HUES64 (cell line): ENCODE results near the gene RPL41. TPM values are rescaled to one million over a fixed set of nuclear protein-coding genes. Genes with fewer than 3 reads are reported as not detected.
"Not testable (repeated sequence)": the region's sequence is repeated elsewhere in the genome, so short reads cannot be mapped to it uniquely, and the experiment has no call there.

Source experiments
- H3K27ac ChIP-seq: 2 replicates; pipeline ENCODE4 v1.7.0; 2013; ENCODE audit warnings: low read depth, low read length, inconsistent platforms
- H3K27me3 ChIP-seq: 2 replicates; pipeline ENCODE4 v1.6.1; 2013; ENCODE audit warnings: mild to moderate bottlenecking, low read length; ENCODE audit not compliant: insufficient read depth
- H3K36me3 ChIP-seq: 2 replicates; pipeline ENCODE4 v1.6.1; 2013; ENCODE audit warnings: mild to moderate bottlenecking, low read length; ENCODE audit not compliant: insufficient read depth
- H3K4me1 ChIP-seq: 2 replicates; pipeline ENCODE4 v1.6.1; 2013; ENCODE audit warnings: mild to moderate bottlenecking, low read length, moderate library complexity; ENCODE audit not compliant: insufficient read depth
- H3K4me3 ChIP-seq: 2 replicates; pipeline ENCODE4 v1.5.1; 2013; ENCODE audit warnings: mild to moderate bottlenecking, low read length, moderate library complexity
- H3K9ac ChIP-seq: 2 replicates; pipeline ENCODE4 v1.6.1; 2013; ENCODE audit warnings: mild to moderate bottlenecking, low read depth, low read length
- H3K9me3 ChIP-seq: 2 replicates; pipeline ENCODE4 v1.6.1; 2013; ENCODE audit warnings: low read depth, low read length; ENCODE audit not compliant: insufficient read depth
- WGBS: fragments of 150-250, 120-280 bp; methylation state at CpG from one replicate; pipeline ENCODE4 v1.1.7; 2013; ENCODE audit warnings: missing lambda C conversion rate; 5-methylcytosine and 5-hydroxymethylcytosine counted together
- polyA plus RNA-seq, 2 experiments: library from polyadenylated mRNA; stranded (reverse); fragments of 50-300 nt; gene quantifications; one replicate each; pipeline ENCODE4 v1.2.3, GENCODE V29; 2013

Gene RPL41
- polyA plus RNA-seq (2013, experiment 1 of 2) = 4,327 TPM
- polyA plus RNA-seq (2013, experiment 2 of 2) = 4,532 TPM

- Histone ChIP-seq H3K9me3 (no peaks in the 10 kb centered on the region), H3K36me3 (peaks cover 53% of the 10 kb centered on the region), H3K9ac (peak within 1 kb of the TSS; percentile 98)
Measured at GRCh38 chr12:56116267-56117081, at the start of gene RPL41. TSS of gene RPL41 (plus strand) at chr12:56116633.

GRCh38 chr12:56071648-56072047 is 44.8 kb upstream of the RPL41 start:
- Histone ChIP-seq H3K27ac (no peak overlapping the region), H3K4me1 (no peaks in the 10 kb centered on the region), H3K4me3 (no peak overlapping the region), H3K9ac (no peak overlapping the region), H3K27me3 (no peaks in the 10 kb centered on the region), H3K36me3 (no peaks in the 10 kb centered on the region), H3K9me3 (no peaks in the 10 kb centered on the region)
- WGBS = 91% methylated on average over 4 of the region's 4 CpGs

More at GRCh38 chr12:56116267-56117081, at the start of gene RPL41:
- WGBS = under 1% methylated on average over 32 of the region's 34 CpGs
- H3K4me3 ChIP-seq = peak within 1 kb of the TSS; percentile 83
- no peaks in the 10 kb centered on the region for H3K27me3 ChIP-seq
- H3K27ac ChIP-seq = peak within 1 kb of the TSS; percentile 85
- peaks cover 17% of the 10 kb centered on the region for H3K4me1 ChIP-seq

- no peak overlapping the region for H3K27ac ChIP-seq
- H3K9me3 ChIP-seq = peaks cover 2% of the 10 kb centered on the region; the same call in 1 of the 2 replicates
- peaks cover 4% of the 10 kb centered on the region; the same call in 1 of the 2 replicates for H3K4me1 ChIP-seq
- WGBS = 93% methylated on average over 5 of the region's 5 CpGs
- no peak overlapping the region for H3K9ac ChIP-seq
- H3K4me3 ChIP-seq = no peak overlapping the region
- H3K27me3 ChIP-seq = no peaks in the 10 kb centered on the region
- no peaks in the 10 kb centered on the region for H3K36me3 ChIP-seq
Measured at GRCh38 chr12:56074396-56074795, 42.0 kb upstream of the RPL41 start.

GRCh38 chr12:56077966-56078365 is 38.5 kb upstream of the RPL41 start:
- H3K27me3 ChIP-seq, H3K36me3 ChIP-seq, H3K9ac ChIP-seq, H3K4me3 ChIP-seq, H3K27ac ChIP-seq, H3K9me3 ChIP-seq: not testable (repeated sequence)
- peaks cover 17% of the 10 kb centered on the region; the same call in 1 of the 2 replicates for H3K4me1 ChIP-seq
- 95% methylated on average over 9 of the region's 9 CpGs for WGBS

GRCh38 chr12:56078427-56078826 is 38.0 kb upstream of the RPL41 start:
- H3K36me3 ChIP-seq = peaks cover under 1% of the 10 kb centered on the region
- H3K9ac ChIP-seq = no peak overlapping the region
- no peaks in the 10 kb centered on the region; the same call in 1 of the 2 replicates for H3K27me3 ChIP-seq
- H3K27ac ChIP-seq = peak overlapping the region; percentile 93; the same call in 1 of the 2 replicates
- H3K4me3 ChIP-seq = peak overlapping the region; percentile 84
- H3K4me1 ChIP-seq = peaks cover 17% of the 10 kb centered on the region; the same call in 1 of the 2 replicates
- WGBS = no CpG with 5 or more reads among the region's 1 CpG
- H3K9me3 ChIP-seq = peaks cover 2% of the 10 kb centered on the region; the same call in 1 of the 2 replicates

GRCh38 chr12:56078931-56079722 is 37.3 kb upstream of the RPL41 start:
- WGBS = 2% methylated on average over 48 of the region's 50 CpGs

GRCh38 chr12:56079723-56080555 is 36.5 kb upstream of the RPL41 start, which contains the start of gene ERBB3:
TSS of gene ERBB3 (plus strand) at chr12:56080165. CDS start at chr12:56080301, 136 bp downstream.
- Histone ChIP-seq H3K9ac (peak within 1 kb of the TSS; percentile 82), H3K27ac (peak within 1 kb of the TSS; percentile 93), H3K36me3 (peaks cover 11% of the 10 kb centered on the region), H3K4me1 (peaks cover 17% of the 10 kb centered on the region; the same call in 1 of the 2 replicates), H3K27me3 (no peaks in the 10 kb centered on the region; the same call in 1 of the 2 replicates), H3K4me3 (peak within 1 kb of the TSS; percentile 84), H3K9me3 (peaks cover 2% of the 10 kb centered on the region; the same call in 1 of the 2 replicates)
- under 1% methylated on average over 58 of the region's 59 CpGs for WGBS

More at GRCh38 chr12:56078931-56079722, 37.3 kb upstream of the RPL41 start:
- H3K27me3 ChIP-seq = no peaks in the 10 kb centered on the region; the same call in 1 of the 2 replicates
- H3K4me1 ChIP-seq = peaks cover 17% of the 10 kb centered on the region; the same call in 1 of the 2 replicates
- H3K9ac ChIP-seq = peak overlapping the region; percentile 80
- peak overlapping the region; percentile 84 for H3K4me3 ChIP-seq
- H3K36me3 ChIP-seq = peaks cover 8% of the 10 kb centered on the region
- peaks cover 2% of the 10 kb centered on the region; the same call in 1 of the 2 replicates for H3K9me3 ChIP-seq
- H3K27ac ChIP-seq = peak overlapping the region; percentile 93

- Histone ChIP-seq H3K36me3 (peaks cover 13% of the 10 kb centered on the region), H3K27ac (peak overlapping the region; percentile 93; the same call in 1 of the 2 replicates), H3K4me1 (peaks cover 17% of the 10 kb centered on the region; the same call in 1 of the 2 replicates), H3K4me3 (peak overlapping the region; percentile 84), H3K27me3 (no peaks in the 10 kb centered on the region; the same call in 1 of the 2 replicates), H3K9me3 (peaks cover 2% of the 10 kb centered on the region; the same call in 1 of the 2 replicates), H3K9ac (peak overlapping the region; percentile 82)
- WGBS = 2% methylated on average over 20 of the region's 20 CpGs
Measured at GRCh38 chr12:56080556-56081138, 35.8 kb upstream of the RPL41 start.

- H3K27ac ChIP-seq = no peak overlapping the region
- peaks cover 21% of the 10 kb centered on the region for H3K36me3 ChIP-seq
Measured at GRCh38 chr12:56081393-56082347, 34.8 kb upstream of the RPL41 start.

More at GRCh38 chr12:56081393-56082347, 34.8 kb upstream of the RPL41 start:
- Histone ChIP-seq H3K9ac (0 out of 2 replicates have a peak overlapping the region, but pooled peaks have one; percentile 82), H3K4me3 (peak overlapping the region; percentile 84), H3K27me3 (no peaks in the 10 kb centered on the region; the same call in 1 of the 2 replicates), H3K9me3 (peaks cover 2% of the 10 kb centered on the region; the same call in 1 of the 2 replicates), H3K4me1 (peaks cover 17% of the 10 kb centered on the region; the same call in 1 of the 2 replicates)
- WGBS = 66% methylated on average over 6 of the region's 6 CpGs
